ENCODE measurements around the gene CORO2A.

DNA sequence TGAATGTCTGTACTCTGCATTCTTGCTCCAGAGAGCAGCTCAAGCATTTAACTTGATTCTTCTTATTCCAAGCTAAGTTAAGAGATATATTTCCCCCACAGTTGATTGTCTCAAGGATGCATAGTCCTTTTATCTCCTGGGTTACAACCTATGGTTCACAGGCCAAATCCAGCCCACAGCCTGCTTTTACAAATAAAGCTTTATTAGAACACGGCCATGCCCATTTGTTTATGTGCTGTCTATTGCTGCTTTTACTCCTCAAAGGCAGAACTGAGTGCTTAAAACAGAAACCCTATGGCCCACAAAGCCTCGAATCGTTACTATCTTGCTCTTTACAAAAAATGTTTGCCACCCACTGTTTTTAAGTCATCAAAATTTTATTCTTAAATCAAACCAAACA is 37.2 kb upstream of the CORO2A start:
- TF ChIP-seq POLR2A (IDR thresholded peaks at IDR 0.05) (no peak), CTCF (IDR thresholded peaks at IDR 0.05) (no peak), EP300 (IDR thresholded peaks at IDR 0.05) (no peak)

Measured in ovary (tissue), 3 donors.